Measurements from ENCODE around the gene STX2.
A peak's percentile ranks its signal among the peaks of the same experiment; 100 is the strongest.
"Not testable (repeated sequence)": the region's sequence is repeated elsewhere in the genome, so short reads cannot be mapped to it uniquely, and the experiment has no call there.

Gene STX2

DNA sequence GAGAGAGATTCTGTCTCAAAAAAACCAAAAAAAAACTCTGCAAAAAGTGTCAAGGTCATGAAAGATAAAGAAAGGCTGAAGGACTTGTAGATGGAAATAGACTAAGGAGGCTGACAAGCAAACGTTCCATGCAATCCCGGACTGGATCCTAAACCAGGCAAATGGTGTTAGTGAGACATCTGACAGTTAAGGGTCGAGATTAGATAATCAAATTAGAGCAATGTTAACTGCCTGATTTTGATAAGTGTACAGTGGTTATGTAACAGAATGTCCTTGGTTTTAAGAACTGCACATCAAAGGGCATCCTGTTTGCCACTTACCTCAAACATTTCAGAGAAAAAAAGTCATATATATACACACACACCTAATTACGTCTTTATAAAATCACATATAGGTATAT lies 29.4 kb upstream of the STX2 start:
- DNase-seq, result no peak

DNA sequence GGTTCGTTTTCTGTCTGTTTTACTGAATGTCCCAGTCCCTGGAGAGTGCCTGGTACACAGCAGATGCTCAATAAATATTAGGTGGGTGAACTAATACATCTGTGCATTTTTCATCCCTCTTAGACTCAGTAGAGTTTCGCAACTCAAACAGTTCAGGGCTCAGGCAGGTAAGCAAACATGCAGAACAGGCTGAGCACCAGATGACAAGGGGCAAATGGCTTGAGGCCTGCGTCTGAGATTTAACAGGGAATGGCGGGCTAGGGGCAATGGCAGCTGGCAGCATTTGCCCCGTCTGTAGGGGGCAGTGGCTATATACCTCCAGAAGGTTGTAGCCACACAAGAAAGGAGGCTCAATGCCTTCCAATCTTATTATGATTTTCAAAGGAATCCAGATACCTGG lies 24.2 kb upstream of the STX2 start:
- no peak for DNase-seq

DNA sequence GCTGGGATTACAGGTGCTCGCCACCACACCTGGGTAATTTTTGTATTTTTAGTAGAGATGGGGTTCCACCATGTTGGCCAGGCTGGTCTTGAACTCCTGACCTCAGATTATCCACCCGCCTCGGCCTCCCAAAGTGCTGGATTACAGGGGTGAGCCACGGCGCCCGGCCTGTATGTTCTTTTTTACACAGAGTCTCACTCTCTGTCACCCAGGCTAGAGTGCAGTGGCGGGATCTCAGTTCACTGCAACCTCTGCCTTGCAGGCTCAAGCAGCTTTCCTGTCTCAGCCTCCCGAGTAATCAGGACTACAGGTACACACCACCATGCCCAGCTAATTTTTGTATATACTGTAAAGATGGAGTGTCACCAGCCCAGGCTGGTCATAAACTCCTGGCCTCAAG lies 23.7 kb upstream of the STX2 start:
- DNase-seq, result not testable (repeated sequence)

DNA sequence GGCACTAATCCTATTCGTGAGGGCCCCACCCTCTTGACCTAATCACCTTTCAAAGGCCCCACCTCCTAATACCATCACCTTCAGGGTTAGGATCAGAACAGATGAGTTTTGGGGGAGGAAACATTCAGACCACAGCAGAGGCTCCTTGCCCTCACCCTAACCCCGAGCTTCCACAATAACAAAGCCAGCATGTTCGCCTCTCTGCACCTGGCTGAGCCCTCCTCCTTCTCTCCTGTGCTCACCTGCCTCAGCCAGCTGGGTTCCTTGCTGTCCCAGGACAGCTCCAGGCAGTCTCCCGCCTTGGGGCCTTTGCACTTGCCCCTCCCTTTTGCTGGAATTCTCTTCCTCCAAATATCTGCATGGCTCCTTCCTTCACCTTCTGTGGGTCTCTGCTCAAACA lies 23.1 kb upstream of the STX2 start:
- DNase-seq, result no peak

DNA sequence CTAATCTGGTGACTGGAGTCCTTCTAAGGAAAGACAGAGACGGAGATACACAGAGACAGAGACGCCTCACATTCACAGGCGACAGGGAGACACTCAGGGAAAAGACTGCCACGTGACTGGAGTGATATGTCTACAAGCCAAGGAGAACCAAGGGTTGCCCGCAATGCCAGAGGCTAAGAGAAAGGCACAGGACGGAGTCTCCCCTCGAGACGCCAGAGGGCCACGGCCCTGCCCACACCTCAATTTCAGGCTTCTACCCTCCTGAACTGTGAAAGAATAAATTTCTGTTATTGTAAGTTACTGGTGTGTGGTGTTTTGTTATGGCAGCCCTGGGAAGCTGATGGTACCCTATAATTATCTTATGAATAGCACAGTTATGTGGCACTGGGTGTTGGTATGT lies 21.3 kb upstream of the STX2 start:
- DNase-seq, result no peak

DNA sequence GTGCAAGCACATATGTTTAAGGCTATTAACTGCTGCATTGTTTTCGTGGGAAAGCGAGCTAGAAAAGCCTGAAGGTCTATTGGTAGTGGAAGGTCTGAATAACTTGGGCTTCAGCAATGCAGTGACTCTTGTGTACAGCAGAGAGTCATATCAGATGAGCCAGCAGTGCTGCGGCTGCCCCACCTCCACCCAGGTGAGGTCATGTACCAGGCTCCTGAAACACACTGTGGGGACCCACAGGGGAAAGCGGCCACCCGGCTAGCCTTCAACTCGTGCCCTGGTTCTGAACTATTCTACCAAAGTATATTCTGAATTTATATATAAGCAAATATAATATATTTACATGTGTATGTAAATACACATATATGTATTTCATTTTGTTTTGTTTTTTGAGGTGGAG lies 20.1 kb upstream of the STX2 start:
- no peak for DNase-seq

DNA sequence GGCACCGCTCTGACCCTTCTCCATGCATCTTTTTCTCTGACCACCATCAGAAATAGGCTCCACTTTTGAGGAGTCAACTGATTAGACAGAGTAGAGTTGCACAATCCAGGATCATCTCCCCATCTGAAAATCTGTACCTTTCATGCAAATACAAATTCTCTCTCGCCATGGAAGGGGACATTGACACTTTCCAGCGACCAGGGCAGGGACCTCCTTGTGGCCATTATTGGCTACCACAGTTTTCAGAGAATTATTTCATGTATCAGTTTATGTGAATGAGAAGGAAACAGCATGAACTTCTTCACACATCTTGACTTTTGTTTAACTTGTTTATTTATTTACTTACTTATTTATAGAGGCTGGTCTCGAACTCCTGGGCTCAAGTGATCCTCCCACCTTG lies 19.0 kb upstream of the STX2 start:
- DNase-seq, result no peak

DNA sequence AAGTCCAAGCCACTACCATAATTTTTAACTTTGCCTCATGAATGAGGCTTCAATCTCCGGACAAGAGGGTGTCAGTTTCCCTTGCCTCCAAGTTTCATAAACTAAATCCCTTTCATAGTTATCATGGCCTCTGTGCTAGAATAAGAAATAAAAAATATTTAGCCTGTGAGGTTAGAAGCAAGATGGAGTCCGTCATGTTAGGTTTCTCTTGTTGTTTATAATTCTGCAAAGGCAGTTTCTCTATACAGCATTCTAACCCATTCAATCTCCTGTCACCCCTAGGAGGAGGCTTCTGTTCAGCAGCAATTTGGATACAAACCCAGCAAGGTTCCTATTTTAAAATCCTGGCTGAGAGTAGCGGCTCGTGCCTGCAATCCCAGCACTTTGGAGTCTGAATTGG lies 17.0 kb upstream of the STX2 start:
- DNase-seq, result no peak

DNA sequence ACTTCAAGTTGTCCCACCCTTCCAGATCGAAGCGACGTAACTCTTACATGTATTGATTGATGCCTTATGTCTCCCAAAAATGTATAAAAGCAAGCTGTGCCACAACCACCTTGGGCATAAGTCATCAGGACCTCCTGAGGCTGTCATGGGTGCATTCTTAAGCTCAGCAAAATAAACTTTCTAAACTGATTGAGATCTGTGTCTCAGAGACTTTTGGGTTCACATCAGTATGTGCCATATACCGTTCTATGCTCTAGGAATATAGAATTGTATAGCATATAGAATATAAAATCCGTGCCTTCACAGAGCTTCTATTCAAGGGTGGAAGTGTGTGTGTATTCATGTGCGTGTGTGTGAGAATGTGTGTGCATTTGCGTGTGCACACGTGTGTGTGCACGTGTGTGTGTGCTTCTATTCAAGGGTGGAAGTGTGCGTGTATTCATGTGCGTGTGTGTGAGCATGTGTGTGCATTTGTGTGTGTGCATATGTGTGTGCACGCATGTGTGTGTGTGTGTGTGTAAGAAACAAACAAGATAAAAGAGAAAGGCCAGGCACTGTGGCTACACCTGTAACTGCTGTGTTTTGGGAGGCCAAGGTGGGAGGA lies 11.5 kb upstream of the STX2 start:
- no peak for DNase-seq

DNA sequence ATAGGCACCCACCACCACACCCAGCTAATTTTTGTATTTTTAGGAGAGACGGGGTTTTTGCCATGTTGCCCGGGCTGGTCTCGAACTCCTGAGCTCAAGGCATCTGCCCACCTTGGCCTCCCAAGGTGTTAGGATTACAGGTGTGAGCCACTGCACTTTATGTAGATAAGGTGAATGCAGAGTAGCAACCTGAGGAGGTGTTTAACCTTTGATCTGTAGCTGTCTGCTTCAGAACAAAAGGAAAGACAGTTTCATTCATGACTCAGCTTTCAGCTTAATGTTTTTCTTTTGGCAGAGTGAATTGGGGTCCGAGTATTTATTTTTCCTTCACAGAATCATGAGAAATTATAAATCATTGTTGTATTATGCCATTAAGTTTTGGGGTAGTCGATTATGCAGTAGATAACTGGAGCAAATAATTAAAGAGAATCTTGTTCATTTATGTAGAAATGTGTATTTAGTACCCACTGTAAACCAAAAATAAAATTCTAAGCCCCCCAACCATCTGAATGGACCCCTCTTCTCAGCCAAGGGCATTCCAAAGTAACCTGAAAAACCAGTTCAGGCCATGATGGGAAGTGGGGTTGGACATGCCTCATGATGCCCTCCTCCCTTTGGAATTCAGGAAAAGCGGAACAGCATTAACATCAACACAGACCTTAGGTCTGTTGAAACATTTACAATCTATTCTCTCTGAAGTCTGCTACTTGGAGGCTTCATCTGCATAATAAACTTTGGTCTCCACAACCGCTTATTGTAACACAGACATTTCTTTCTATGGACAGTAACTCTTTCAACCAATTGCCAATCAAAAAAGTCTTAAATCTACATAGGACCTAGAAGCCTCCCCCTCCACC lies 10.7 kb upstream of the STX2 start:
- no peak for DNase-seq

DNA sequence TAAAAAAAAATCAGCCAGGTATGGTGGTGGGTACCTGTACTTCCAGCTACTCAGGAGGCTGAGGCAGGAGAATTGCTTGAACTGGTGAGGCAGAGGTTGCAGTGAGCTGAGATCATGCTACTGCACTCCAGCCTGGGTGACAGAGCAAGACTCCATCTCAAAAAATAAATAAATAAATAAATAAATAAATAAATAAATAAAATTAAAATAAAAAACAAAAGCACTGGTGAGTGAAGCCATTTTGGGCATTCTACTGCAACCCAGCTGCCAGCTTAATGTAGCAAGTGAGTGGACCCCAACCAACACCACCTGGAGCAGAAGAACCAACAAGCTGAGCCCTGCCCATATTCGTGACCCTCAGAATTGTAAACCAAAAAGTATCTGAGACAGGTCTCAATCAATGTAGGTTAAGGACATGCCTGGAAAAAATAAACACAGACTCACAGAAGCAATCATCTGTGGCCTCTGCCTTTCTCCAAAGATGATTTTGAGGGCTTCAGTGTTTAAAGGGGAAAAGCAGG lies 9.8 kb upstream of the STX2 start:
- DNase-seq, result not testable (repeated sequence)

DNA sequence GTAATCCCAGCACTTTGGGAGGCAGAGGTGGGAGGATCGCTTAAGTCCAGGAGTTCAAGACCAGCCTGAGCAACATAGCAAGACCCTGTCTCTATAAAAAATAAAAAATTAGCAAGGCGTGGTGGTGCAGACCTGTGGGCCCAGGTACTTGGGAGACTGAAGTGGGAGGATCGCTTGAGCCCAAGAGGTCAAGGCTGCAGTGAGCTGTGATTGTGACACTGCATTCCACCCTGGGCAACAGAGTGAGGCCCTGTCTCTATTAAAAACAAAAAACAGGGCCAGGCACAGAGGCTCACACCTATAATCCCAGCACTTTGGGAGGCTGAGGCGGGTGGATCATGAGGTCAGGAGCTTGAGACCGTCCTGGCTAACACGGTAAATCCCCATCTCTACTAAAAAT lies 9.1 kb upstream of the STX2 start:
- not testable (repeated sequence) for DNase-seq

DNA sequence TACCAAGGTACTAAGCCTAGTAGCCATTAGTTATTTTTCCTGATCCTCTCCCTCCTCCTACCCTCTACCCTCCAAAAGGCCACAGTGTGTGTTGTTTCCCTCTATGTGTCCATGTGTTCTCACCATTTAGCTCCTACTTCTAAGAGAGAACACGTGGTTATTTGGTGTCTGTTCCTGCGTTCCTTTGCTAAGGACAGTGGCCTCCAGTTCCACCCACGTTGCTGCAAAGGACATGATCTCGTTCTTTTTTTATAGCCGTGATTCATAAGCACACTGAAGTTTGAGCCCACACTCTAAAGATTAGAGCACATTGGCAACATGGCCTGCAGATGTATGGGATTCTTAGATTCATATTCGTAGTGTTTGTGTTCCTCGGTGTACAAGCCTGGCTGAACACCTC lies 8.1 kb upstream of the STX2 start:
- DNase-seq, result no peak

DNA sequence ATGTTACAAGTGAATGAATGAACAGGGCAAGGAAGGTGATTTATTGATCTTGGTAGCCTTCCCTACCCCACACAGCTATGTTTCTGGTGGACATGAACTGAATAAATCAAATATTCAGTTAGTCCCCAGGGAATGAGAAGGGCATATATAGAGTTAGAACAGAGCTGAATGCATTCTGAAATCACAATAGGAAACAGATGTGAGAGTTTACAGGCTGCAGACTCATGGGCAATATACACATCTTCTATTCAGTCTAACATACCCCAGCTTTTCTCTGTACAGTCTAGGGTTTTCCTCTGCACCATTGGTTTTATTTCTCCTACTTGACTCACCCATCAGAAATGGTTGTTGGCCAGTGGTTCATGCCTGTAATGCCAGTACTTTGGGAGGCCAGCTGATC lies 7.3 kb upstream of the STX2 start:
- DNase-seq, result no peak

DNA sequence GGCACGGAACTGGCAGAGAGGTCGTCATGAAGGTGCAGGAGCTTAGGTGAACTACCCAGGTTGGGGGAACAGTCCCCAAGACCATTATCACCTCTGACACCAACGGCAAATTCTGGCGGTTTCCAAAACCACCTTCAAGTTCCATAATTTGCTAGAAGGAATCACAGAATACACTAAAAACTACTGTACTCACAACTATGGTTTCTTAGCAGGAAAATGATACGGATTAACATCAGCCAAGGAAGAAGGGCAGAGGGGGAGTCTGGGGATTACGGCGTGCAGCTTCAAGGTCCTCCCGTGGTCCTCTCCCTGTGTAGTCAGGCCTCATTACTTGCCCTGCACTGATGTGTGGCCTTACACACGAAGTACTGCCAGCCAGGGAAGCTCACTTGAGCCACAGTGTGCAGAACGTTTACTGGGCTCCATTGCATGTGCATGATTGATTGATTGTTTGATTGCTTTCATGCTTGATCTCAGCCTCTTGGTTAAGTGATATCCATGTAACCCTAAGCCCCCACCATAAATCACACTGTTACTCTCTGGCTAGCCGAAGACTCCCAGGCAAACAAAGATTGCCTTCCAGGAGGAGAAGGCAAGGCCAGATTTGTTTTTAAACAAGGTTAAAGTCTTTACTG lies 837 bp upstream of the STX2 start:
- no peak for DNase-seq

DNA sequence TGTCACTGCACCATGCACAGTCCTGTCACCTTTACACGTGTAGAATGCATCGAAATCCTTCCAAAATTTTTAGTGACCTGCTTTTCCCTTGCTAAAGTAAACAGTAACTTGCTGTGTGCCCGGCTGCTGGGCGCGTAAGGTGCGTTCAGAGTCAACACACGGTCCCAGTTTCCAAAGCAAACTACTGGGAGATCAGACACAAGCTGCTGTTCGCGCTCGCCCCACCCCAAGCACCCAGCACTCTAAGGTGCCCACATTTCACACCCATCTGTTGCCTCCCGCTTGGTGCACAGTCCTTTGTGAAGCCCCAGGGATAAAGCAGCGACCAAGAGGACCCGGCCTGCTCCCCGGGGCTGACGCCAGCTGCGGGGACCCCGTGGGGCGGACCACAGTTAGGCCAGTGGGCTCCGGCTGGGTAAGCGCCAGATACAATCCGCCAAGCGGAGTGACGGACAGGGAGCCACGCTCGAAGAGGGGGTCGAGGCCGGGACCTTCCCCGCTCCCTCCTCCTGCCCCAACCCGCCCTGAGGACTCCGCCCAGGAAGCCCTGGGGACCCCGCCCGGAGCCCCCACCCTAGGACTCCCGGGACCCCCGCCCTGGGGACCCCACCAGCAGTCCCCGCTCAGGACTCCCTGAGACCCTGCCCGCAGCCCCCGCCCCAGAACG lies 633 bp downstream of the STX2 start:
- DNase-seq, result peak in 2 of 4 experiments; percentile 11 to 25

DNA sequence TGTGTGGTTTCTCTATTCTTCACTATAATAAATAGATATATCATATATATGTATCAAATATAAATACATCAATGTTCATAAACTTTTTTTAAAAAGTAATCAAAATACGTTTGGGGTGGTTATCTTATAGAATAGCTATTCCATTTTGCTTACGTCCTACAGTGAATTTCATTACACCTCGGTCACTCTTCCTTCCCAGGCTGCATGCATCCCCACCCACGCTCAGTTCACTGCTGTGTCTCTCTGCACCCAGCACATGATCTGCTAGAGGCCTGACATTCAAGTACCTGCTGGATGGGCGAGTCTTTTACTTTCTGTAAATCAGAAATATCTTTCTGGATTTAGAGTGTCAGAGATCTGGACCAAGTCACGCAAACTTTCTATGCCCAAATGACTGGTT lies 3.6 kb downstream of the STX2 start:
- no peak for DNase-seq

DNA sequence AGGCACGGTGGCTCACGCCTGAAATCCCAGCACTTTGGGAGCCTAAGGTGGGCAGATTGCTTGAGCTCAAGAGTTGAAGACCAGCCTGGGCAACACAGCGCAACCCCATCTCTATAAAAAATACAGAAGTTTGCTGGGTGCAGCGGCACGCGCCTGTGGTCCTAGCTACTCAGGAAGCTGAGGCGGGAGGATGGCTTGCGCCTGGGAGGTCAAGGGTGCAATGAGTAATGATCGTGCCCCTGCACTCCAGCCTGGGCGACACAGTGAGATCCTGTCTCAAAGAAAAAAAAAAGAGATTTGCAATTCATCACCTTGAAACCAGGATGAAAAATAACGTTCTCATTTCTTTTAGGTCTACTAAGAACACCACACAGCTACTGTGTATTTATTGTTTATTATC lies 4.0 kb downstream of the STX2 start:
- DNase-seq, result no peak

DNA sequence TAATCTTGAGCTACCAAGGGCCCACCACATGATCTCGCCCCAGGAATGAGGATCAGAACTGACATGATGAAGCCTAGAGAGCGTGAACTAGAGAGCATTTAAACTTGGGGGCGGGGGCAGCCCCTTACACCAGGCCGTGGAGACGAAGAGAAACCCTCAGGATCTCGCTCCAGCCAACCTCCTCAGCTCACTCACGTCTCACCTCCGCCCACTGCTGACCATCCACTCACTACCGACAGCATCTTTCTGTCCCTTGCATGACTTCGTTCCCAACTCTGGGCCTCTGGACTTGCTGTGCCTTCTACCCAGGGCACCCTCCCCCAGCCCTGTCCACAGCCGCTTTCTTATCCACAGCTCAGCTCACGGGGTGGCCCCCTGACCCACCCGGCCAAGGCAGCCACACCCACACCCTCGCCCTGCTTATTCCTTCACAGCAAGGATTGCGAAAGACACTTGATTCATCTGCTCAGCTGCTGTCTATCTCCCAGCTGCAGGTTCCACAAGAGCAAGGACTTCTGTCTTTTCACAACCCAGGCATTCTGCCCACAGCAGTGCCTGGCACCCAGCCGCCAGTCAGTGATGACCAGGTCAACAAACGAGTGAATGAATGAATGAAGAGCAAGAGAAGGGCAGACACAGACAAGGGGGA lies 6.4 kb downstream of the STX2 start:
- no peak for DNase-seq

DNA sequence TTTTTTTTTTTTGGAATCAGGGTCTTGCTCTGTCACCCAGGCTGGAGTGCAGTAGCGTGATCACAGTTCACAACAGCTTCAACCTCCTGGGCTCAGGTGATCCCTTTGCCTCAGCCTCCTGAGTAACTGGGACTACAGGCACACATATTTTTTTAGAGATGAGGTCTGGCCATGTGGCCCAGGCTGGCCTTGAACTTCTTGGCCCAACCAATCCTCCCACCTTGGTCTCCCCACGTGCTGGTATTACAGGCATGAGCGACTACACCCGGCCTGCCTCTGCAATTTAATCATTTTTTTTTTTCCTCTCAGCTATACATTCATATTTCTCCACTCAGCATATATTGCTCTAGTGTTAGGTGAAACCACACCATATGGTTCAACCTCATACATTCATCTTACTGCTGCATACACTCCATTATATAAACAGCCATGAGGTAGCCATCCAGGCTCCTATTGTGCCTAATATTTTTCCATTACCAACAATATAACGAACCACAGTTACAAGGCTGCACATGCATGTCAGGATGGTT lies 7.1 kb downstream of the STX2 start:
- DNase-seq, result no peak

DNA sequence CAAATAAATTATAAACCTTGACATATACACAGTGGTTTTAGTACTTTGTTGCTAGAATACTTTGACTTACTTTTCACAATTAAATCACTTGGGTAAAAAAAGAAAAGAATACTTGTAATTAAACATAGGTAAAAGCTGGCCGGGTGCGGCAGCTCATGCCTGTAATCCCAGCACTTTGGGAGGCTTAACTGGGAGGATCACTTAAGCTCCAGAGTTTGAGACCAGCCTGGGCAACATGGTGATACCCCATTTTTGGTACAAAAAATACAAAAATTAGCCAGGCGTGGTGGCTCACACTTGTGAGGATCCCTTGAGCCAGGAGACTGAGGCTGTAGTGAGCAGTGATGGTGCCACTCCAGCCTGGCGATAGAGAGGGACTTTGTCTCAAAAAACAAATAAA lies 7.8 kb downstream of the STX2 start:
- no peak for DNase-seq

DNA sequence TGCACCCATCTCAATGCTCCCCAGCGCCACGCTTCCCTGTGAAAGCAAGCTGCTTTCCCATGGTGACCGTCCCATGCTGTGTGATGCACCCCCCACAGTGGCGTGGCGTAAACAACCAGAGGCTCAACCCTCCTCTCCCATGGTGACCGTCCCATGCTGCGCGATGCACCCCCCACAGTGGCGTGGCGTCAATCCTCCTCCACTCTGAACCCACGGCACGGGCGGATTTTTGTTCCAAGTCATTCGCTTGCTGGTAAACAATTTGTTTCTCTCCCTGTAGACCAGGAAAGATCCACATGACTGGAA lies 8.9 kb downstream of the STX2 start:
- DNase-seq, result no peak
